Stimulated activated CD4-positive, alpha-beta T cell treated with anti-CD3 and anti-CD28 coated beads, Interleukin-4, amount 100 ng/mL, for 1 hour (primary cell): ENCODE measurements around the gene DOCK8.
"Not testable (repeated sequence)": the region's sequence is repeated elsewhere in the genome, so short reads cannot be mapped to it uniquely, and the experiment has no call there.

ENCODE experiments used
- DNase-seq: peaks from one replicate; pipeline ENCODE4 v3.0.0-alpha.2; 2020

The DOCK8 gene

DNA sequence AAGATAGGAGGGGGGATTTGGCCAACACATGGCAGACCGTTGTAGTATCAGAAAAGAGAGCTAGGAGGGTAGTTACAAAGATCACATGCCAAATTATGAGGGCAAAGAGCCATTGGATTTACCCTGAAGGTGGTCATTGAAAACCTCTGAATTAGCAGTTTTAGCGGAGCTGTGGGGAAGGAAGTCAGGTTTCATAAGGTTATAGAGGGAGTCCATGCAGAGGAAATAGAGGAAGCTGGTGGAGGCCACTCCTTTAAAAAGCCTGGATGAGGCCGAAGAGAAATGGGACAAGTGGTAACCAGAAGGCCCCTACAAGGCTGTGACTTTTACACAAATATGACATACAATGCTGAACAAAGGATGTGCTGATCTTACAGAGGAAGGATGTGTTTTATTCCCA lies 13.2 kb downstream of the DOCK8 start:
- no peak for DNase-seq

DNA sequence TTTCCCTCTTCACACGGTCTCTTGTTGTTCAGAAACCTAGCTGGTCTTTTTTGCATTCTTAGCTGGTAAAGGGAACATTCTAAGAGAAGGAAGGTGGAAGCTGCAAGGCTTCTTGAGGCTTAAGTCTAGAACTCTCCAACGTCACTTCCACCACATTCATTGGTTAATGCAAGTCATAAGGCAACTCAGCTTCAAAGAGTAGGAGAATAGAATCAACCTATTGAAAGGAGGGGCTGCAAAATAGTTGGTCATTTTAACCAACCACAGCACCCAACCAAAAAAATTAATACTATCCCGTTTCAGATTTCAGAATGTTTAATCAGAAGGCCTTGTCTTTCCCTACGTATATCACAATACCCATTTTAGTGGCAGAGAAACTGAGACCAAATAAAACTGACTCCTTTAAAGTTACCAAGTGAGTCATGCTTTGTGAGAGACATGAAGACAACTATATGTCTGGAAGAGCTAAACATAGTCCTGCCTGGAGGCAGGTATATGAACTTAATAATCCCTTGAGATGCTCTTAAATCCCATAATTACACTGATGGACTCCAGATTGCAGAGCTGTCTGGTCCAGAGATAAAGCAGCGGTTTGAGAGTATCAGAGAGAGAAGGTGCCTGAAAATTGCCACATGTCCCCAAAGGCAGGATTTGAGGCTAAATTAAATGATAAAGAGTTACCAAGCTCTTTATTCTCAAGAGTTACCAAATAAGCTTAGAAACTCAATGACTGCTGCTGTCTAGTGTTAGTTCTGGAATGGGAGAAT lies 14.4 kb downstream of the DOCK8 start:
- no peak for DNase-seq

DNA sequence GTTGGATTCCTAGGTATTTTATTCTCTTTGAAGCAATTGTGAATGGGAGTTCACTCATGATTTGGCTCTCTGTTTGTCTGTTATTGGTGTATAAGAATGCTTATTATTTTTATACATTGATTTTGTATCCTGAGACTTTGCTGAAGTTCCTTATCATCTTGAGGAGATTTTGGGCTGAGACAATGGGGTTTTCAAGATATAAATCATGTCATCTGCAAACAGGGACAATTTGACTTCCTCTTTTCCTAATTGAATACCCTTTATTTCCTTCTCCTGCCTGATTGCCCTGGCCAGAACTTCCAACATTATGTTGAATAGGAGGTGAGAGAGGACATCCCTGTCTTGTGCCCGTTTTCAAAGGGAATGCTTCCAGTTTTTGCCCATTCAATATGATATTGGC lies 17.0 kb downstream of the DOCK8 start:
- not testable (repeated sequence) for DNase-seq

DNA sequence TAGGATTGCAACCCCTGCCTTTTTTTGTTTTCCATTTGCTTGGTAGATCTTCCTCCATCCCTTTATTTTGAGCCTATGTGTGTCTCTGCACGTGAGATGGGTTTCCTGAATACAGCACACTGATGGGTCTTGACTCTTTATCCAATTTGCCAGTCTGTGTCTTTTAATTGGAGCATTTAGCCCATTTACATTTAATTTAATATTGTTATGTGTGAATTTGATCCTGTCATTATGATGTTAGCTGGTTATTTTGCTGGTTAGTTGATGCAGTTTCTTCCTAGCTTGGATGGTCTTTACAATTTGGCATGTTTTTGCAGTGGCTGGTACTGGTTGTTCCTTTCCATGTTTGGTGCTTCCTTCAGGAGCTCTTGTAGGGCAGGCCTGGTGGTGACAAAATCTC lies 19.0 kb downstream of the DOCK8 start:
- DNase-seq: not testable (repeated sequence)

DNA sequence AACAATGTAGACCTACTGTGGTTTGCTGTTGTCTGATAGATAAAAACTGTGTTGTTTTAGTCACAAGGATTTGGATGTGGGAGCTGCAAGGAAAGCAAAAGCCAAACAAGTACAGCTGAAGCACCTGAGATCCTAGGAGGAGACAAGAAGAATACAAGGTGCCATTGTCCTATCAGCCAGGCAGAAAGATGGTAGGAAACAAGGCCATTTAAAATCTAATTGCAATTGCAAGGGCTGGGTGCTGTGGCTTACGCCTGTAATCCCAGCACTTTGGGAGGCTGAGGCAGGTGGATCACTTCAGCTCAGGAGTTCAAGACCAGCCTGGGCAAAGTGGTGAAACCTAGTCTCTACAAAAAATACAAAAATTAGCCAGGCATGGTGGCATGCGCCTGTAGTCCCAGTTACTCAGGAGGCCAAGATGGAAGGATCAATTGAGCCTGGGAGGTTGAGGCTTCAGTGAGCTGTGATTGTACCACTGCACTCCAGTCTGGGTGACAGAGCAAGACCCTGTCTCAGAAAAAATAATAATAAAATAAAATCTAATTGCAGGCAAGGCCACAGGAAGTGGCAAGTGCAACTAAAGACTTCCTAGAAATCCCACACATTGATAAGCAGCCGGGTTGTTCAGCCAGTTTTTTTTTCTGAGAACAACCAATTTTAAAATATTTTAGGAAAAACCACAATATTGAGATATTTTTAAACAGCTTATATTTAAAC lies 22.6 kb downstream of the DOCK8 start:
- DNase-seq: no peak

DNA sequence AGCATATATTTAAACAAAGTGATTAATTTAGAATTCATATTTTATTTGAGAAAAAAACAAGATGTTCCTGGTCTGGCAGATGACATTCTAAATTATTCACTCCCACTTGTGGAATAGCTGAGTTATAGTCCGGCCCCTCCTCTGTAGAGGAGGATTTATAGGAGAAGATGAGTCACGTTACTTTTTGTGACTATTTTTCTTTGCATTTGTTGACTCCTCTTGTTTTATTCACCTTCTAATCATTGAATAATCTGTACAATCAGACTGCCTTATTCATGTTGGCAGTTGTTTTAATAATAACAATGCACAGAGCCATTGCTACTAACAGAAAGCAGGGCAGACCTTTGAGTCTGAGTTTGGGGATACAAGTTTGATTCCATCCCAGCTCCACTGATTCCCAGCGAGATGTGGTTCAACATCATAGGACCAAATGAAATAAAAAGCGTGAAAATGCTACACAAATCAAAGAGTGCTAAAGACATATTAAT lies 23.2 kb downstream of the DOCK8 start:
- no peak for DNase-seq

DNA sequence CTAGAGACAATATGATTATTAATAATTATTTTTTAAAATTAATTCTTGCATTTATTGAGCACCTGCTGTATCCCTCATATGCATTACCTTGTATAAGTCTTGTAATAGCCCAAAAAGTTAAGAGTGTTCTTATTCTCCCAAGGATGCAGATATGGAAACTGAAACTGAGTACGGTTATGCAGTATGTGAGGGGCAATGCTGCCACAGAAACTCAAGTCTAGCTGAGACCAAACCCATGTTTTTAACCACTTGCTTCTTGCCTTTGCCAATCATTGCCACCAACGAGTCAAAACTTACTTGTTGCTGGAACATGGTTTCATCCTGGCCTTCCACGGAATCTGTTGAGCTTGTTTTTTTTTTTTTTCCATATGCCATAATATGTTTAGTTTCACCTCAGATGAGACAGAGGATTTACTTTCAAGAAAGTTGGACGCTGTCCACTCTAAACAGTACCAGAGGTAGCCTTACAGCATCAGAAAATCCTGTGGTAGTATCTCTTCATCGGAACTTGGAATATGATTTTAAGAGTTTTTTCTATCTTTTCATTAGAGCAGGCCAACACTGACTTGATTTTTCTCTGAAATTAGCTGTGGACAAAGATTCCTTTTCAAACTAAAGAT lies 27.9 kb downstream of the DOCK8 start:
- DNase-seq: no peak

DNA sequence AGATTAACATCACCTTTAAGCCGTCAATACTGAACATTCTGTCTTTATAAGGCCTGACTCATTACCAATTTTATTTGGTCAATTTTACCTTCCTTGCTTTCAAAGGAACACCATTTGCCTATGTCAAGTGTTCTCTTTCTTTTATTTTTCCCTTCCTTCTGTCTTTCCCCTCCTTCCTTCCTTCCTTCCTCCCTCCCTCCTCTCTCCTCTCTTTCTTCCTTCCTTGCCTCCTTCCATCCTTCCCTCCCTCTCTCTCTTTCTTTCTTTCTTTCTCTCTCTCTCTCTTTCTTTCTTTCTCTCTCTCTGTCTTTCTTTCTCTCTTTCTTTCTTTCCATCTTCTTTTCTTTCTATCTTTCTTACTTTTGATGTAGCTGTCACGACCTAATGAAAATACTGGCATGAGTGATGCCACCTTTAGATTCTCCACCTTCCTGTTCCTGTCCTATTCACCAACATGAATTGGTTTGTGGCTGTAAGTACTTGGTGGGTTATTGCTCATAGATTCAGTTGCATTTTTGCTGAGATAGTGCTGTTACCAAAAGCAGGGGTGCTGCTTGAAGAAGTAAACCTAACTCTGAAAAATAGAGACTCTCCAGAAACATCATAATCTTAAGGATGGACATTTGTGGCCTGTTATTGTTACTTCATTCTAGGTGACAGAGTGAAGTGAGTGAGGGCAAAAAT lies 33.8 kb downstream of the DOCK8 start:
- no peak for DNase-seq

DNA sequence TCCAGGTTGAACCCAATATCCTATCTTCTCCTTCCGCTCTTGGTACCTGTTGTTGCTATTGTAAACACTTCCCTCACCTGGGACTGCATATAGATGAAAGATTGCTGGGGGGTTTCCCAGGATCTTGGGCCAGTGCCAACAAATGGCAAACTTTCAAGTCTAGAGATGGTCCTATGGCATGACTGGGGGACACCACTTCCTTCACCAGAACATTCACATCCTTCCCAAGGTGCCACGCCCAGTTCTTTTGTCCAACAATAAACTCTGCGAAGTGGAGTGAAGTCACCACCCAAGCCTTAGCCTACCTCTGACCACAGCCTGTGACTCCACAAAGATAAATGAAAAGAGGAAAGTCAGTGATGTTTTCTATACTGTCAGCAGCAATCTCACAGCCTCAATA lies 34.4 kb downstream of the DOCK8 start:
- DNase-seq: no peak

DNA sequence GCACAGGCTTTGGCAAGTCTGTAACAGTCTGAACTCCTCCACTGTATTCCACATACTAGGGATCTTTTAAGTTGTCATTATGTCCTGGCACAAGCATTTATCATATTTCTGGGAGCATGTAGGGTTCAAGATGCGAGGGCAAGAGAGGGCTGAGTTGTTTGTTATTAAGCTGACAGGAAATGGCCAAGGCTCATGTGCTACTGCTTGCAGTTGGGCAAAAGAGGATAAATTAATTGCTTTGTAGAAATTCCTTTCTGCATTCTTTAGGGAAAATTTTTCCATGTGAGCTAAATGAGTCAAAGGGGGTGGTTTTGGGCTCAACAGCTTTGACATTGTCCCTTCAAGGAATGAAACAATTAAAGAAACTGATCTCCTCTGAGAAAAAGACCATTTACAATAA lies 35.4 kb downstream of the DOCK8 start:
- DNase-seq: no peak

DNA sequence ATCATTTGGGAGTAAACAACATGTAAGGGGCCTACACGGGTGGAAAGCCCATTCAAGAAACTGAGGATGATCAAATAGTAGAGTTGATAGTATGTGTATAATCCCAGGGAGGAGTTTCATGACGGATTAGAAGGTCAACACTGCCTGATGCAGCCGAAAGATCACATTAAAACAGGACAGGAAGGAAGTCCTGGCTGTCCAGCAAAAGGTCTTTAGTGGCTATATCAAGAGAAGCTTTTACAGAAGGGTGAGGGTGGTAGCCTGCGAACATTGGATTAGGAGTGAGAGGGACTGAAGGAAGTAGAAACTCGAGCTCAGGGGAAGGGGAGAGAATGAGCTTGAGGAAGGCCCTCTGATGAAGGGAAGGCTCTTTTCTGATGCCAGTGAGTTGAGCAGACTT lies 36.0 kb downstream of the DOCK8 start:
- DNase-seq: no peak

DNA sequence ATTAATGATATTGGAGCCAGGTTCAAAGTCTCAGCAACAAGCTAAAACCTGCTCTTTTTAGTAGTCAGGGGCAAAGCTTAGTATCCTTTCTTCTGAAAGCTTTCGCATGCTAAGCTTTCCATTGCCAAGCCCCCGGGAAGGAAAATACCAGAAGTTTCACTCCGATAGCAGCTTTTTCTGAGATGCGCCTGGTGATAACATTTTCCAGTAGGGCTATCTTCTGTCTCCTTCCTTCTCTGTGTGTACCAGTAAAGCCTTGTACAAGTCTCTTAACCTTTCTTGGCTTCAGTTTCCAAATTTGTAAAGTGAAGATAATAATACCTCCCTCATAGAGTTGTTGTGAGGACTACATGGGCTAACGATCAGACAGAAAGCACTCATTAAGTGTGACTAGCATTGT lies 36.7 kb downstream of the DOCK8 start:
- no peak for DNase-seq

DNA sequence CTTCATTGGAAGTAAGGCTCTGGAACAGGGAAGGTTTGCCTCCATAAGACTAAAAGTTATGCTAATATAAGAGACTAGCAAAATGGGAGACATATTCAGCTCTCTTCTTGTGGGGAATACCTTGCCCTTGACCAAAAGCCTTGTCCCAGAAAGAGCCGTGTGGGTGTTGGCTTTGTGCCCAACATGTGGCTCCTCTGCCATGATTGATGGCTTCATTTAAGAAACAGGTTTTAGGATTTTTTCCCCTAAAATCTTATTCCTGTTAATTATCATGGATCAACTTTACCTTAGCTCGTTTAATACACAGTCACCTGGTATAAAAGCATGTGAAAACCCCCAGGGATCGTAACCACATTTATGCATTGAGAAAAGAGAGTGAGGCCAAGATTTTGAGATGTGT lies 38.9 kb downstream of the DOCK8 start:
- DNase-seq: no peak

DNA sequence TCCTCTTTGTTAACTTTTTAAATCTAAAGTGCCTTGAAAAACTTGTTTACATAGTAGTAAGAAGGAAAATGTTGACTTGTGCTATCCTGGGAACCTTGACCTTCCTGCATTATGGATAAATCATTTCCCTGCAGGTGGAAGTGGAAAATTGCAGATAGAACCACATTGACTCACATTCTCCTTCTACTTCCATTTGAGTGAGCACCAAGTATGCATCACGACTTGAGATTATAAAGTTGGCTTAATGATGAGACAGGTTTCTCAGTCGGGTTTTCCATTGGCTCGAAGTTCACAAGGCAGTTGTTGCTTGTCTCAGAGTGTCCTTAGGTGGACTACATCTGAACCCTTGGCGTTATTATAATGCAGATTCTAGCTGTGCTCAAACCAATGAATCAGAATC lies 39.9 kb downstream of the DOCK8 start:
- DNase-seq: no peak

DNA sequence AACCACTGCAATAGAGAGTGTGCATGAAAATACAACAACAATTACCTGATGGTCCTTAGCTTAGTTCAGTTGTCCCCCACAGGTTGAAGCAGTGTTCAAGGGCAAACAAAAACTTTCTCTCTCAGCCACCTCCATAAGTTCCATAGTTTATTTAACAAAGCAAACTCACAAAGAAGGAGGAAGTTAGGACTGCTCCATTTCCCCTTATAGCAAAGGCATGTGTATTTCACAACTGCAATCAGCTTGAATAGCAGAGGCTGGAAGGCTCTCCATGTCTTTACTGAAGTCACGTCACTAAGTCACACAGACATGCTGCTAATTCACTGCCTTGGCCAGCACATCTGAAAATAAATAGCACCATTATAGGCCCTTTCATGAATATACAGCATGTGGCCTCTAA lies 43.3 kb downstream of the DOCK8 start:
- DNase-seq: no peak

DNA sequence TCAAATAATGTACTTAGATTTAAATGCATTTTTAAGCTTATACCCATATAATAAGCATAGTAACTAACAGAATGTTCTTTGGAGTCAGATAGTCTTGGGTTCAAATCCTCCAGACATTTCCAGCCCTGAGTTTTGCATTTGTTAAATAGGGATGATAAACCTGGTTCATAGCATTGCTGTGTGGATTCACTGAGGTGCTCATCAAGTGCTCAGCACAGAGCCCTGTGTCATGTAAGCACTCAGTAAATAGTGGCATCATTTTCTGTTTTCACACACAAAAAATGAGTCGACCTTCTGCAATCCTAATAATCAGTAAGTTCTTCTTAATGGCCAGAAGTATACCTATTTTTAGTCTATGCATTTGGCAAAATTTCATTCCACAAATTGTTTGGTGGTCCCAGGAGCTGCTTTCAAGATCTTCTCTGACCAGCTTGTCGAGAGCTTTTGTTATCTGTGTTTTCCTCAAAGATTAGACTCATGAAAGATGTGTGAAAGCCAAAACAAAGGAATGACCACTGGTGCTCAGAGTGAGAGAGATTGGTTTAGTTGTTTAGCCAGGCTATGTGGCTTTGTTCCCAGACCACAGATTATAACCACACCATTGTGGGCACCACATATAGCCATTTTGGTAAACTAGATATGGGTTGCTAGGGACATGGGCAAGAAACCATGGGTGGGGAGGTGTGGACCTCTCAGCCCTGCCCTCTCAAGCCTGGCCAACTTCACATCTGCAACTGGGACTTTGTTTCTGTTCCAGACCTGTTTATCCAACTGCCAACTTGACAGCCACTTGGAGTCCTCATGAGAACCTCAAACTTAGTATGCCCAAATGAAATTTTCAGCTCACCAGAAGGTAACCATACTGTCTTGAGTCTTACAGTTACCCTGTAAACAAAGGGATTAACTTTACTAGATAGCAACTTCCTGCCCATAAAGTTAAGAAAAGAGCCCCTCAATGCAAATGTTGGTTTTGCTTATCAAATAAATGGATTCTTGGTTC lies 45.0 kb downstream of the DOCK8 start:
- DNase-seq: no peak

DNA sequence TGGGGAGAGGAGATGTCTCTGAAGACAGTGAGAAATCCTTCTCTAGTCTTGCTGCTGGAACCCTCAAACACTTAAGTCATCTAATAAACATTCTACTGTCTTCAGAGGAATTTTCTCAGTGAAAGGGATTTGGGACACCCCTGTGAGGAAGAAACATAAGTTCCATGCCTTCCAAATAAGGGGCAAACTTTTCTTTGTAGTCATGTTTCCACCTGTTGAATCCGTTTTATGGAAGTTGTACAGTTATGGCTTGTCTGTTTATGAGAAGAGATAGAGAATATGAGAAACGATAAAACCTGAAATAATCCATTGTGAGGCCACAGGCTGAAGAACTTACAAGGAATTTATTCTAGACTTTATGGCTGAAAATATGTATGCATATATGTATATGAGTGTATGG lies 49.6 kb downstream of the DOCK8 start:
- DNase-seq: no peak

DNA sequence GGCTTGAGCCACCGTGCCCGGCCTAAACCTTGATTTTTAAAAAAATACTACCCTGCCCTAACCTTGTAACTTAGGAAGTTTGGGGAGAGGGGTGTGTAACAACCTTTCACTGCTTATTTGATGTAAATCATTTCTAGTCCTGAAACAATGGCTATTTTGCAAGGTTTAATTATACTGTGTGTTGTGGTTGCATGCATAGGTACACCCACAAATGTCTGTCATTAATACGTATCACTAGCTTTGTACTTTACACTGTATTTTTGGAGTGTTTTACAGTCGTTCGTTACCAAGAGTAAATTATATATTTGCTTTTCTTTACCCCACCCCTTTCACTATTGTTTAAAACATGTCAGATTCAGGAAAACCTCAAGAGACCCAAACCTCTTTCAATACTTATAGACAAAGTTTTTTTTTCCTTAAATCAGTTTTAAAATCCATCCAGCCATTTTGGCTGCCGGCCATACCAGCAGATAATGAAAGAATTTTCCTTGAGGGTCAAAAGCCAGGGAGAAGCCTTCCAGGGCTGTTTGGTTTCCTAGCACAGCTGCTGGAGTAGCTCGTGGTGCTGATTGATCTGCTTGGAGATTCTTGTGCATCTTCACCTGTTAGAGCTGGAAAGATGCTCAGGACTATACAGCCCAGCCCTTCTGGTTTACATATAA lies 50.7 kb downstream of the DOCK8 start:
- no peak for DNase-seq

DNA sequence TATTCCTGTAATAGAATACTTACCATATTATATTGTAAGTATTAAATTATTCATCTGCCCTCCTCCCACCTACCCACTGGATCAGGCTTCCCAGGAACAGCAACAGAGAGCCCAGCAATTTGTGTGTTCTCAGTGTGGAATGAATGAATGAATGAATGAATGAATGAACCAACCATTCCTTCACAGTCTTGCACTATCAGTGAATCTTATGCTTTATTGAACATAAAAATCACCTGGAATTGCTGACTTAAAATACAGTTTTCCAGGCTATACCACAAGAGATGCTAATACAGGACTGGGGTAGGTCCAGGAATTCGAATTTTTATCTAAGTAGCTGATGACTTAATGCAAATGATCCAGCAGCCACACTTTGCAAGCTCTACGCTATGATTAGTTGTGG lies 51.6 kb downstream of the DOCK8 start:
- no peak for DNase-seq

DNA sequence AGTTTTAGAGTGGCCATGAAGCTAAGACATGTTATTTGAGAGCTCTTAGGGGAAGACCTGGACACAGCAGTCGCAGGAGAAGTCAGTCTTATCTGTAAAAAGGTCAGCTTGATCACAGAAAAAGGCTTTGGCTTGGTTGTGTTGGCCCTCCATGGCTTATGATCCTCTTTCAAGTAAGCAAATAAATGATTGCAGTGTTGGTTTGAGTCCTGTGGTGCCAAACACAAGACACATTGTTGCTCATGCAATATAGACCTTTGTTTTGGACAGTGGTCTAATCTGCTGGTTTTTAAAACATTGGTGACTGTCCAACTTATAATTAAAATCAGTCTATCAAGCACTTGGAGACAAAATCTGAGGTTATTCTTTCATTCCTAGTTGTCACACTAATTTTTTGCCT lies 54.0 kb downstream of the DOCK8 start:
- DNase-seq: no peak

DNA sequence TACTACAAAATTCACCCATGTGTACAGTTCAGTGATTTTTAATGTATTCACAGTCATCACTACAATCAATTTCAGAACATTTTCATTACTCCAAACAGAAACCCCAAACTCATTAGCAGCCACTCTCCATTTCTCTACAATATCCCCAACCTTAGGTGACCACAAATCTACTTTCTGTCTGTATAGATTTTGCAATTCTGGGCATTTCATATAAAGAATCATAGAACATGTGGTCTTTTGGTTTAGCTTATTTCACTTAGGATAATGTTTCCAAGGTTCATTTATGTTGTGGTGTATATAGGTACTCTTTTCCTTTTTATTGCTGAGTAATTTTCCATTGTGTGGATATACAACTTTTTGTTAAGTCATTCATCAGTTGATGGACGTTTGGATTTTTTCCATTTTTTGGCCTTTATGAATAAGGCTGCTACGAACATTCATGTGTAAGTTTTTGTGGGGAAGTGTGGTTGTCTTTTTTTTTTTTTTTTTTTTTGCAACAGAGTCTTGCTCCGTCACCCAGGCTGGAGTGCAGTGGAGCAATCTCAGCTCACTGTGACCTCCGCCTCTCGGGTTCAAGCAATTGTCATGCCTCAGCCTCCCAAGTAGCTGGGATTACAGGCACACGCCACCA lies 54.5 kb downstream of the DOCK8 start:
- DNase-seq: no peak
